GM19463 (cell line): ENCODE measurements around the gene SEMA3G.

Experiments
- ATAC-seq: cut with Tn5 transposase; IDR thresholded peaks from one replicate; pipeline ENCODE4 v1.9.1; 2021; ENCODE audit warnings: mild to moderate bottlenecking, moderate library complexity; ENCODE audit not compliant: unreplicated experiment

SEMA3G gene

DNA sequence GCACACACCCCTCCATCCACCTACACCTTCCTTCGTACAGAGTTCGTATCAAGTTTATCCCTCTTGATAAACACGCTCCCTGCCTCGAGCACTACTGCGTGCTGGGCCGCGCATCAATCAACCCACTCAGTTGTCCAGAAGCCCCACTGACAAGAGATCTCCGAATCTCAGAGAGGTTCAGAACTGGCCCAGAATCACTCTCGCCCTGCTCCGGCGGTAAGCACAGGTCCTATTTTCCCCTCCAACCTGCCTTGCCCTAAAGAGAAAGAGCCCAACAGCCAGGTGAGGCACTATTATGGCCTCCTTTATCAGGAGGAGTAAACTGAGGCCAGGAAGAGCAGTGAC lies 10.0 kb upstream of the SEMA3G start:
- ATAC-seq, result peak; percentile 16

DNA sequence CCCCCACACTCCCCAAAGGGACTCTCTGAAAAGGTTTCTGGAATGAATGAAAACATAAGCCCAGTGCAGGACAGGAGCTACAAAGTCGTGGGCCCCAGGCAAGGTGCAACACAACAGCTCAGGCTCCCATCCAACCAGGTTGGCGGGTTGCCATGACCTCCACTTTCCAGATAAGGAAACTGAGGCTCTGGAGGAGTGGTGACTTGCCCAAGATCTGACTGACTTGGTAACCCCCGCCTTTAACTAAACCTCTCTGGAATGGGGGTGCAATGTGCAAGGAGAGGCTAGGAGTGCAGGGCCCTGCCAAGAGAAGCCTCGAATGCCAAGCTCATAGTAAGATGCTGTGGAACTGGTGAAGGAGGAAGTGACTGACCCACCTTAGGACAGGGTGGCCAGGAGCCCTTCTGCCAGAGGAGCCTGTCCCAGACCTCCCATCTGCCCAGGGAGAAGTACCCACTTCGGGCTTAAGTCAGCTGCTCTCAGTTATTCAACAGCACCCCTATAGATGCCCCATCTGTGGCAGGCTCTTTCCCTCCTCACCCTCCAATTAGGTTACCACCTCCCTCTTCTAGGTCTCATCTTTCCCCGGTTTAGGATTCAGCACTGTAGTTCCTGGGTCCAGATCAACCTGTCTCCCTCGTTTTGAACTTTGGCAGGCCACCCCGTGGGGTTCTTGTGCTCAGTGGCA lies 9.5 kb upstream of the SEMA3G start:
- no peak for ATAC-seq

DNA sequence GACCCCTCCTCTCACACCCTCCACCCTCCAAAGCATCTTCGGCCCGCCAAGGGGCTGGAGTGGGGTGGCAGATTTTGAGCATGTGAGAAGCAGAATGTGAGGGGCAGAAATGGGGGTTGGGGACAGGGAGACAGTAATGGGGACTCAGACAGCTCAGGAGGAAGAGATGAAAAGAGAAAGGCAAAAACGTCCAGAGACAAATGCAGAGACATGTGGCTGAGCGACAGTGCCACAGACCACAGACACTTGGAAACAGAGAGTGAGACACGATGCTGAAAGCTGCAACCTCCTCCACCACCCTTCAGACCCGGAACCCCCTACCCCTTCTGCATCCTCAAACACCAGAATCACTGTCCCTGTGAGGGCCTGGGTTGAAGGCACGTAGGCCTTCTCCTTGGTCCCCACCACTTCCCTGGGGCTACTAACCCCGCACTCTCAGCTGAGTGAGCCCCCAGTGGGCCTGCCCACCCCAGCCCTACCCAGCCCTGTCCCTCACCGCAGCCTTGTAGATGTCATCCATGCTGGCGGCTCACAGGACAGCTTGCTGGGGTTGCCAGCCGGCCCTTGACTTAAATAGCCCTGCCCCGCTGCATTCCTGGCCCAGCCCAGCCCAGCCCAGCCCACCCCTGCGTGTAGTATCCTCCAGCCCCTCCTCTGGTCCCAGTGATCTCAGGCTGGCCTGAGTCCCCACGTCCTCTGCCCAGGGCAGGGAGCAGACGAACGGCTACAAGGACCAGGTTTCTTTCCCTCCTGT lies 8.8 kb upstream of the SEMA3G start, which contains the start of gene TNNC1:
TNNC1 (minus strand) TSS at position 546 of the 754 bp plus-strand sequence; CDS start at position 520, 26 bp downstream.
- ATAC-seq, result no peak

DNA sequence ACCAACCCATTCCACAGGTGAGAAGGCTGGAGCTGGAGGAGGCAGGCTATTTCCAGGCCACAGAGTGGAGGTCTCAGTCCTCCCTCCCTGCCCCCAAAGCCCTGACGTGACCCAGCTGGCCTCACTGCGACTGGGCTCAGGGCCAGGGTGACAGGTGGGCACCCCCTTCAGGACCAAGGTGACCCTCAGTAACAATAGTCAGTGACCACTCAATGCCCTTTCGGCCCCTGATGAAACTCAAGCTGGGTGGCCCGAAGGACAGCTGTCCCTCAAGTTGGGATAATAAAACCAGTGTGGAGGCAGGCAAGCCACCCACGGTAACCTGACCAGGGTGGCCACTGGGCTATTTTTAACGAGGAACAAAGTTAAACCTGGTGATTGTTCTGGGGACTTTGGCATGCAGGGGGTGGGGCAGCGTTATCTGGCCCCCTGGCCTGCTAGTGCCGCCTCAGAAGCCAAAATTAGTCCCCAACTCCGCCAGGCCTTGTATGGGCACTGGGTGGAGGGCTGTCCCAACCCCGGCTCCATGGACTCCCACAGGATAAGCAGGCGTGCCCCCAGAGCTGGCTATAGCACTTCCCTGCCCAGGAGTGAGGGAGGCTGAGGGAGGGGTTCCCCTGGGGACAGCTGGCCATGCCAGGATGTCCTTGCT lies 7.8 kb upstream of the SEMA3G start:
- no peak for ATAC-seq

DNA sequence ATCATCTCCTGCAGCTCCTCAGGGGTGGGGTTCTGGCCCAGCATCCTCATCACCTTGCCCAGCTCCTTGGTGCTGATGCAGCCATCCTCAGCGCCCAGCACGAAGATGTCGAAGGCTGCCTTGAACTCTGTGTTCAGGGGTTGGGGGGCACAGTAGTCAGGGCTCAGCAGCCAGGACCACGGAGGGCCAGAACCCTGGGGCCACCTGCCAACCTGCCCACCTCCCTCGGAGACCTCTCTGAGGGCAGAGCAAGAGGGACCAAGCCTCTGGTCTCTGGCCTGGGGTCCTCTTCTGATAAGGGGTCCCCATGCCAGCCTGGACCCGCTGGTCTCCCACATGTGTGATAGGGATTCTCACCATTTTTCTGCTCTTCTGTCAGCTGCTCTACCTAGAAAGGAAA lies 7.2 kb upstream of the SEMA3G start:
- ATAC-seq, result no peak

DNA sequence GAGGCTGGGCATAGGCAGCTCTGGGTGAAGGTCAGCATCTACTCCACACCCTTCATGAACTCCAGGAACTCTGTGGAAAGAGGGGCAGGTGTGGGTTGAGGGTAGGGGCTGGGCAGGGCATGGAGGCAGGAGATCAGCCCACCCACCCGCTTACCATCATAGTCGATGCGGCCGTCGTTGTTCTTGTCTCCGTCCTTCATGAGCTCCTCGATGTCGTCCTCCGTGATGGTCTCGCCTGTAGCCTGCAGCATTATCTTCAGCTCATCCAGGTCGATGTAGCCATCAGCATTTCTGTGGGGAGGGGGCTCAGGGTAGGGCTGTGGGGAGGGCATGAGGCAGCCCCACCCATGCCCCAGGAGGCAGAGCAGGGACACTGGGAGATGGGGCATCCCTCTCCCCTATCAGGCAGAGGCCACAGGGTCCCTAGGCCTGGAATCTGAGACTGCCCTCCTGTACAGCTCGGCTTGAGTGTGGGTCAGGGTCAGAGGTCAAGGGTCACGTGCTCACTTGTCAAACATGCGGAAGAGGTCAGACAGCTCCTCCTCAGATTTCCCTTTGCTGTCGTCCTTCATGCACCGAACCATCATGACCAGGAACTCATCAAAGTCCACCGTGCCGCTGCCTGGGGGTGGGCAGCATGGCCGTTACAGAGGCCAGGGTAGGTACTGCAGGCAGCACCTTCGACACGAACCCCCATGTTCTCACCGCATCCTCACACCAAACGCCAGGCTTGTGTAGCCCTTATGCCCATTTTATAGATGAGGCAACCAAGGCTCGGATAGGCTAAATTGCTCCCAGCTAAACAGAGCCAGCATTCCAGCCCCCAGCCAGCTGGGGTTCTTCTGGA lies 6.6 kb upstream of the SEMA3G start:
- ATAC-seq, result no peak

DNA sequence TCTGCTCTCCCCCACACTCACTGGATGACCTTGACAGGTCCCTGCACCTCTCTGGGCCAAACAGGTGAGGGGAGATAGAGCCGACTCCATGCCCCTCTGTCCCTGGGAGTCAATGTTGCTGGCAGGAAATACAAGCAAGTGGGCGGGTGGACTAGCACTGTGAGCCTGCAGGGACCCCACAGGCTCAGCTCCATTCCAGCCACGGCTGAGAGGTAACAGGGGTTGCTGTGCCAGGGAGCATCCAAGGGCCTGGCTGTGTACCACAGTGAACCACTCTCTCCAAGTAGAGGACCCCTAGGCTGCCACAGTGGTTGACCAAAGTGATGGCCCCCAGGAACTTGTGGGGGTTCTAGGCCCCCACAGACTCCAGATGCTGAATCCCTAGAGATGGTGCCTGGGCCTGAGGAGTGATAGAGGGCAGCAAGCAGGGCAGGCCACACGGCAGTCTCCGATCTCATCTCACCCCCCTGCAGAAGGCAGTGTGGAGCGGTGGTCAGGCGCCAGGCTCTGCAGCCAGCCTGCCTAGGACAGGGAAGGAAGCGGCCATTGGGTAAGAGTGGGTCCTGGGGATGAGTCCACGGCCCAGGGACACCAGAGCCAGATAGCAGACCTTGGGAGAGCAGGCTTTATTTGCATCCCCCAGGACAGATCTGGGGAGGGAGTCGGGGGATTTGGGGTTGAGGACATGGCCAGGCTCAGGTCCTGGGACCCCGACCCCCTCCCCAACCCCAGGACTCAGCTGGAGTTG lies 5.8 kb upstream of the SEMA3G start:
- ATAC-seq, result no peak

DNA sequence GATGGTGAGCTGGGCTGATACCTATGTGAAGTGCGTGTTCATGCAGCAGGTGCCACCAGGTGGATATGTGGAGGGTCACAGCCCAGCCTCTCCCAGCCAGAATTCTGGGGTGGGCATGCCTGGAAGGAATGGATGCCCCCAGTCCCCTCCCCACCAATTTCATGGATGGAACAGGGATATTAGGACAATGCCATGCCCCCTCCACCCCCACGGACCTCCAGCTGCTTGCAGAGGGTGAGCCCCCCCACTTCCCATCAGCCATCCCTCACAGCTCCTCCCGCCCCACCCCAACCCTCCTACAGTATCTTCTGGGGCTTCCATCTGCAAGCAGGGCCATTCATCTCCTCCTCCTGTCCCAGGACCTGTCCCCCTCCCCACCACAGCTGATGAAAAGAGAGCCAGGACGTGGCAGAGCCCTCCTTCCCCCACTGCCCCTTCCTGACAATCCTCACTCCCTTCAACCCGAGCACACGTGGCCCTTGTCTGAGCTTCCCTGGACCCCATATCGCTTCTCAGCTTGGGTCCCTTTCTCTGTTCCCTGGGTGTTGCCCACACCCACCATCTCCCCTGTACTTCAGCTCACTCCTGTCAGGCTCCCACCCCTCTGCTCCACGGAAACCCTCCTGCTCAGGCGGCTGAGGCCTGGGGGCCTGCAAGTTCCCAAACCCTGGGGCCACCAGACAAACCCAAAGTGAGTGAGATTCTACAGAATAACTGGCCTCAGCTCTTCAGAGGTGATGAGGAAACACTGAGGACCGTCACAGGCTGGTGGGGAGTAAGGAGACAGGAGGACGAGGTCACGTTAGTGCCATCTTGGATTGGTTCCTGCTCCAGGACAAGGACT lies 2.8 kb upstream of the SEMA3G start:
- ATAC-seq, result no peak

DNA sequence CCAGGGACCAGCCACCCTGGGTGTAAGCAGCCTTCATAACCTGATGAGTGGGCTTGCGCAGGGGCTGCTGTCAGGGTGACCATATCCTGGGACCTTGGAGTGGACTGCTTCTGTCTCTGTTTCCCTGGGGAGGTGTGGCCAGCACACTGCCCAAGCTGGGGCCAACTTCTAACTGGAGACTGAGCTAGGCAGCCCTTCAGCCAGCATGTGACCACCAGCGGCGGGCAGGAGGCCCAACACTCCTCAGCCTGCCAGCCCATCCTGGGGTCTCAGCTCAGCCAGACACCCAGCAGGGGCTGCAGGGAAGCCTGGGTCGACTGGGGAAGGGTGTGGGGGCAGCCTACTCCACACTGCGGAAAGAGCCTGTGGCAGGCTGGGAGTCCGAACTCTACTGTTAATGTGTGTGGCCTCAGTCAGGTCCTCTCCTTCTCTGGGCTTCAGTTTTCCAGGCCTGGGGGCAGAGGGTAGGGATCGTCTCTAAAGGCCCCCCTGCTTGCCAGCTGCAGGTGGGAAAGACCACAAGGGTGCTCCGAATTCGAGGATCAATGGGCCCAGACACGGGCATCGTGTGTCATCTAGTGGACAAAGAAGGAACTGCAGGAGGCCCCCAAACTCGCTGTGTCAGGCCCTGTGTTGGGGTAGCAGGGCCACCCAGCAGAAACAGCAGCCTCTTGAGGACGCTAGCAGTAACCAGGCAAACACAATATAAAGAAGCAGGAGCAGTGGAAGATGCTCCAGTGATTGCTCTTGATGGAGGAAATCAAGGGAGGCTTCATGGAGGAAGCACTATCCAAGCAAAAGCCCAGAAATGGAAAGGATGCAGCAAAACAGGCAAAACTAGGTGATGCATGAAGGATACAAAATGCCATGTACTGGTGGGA lies 2.0 kb upstream of the SEMA3G start:
- no peak for ATAC-seq

DNA sequence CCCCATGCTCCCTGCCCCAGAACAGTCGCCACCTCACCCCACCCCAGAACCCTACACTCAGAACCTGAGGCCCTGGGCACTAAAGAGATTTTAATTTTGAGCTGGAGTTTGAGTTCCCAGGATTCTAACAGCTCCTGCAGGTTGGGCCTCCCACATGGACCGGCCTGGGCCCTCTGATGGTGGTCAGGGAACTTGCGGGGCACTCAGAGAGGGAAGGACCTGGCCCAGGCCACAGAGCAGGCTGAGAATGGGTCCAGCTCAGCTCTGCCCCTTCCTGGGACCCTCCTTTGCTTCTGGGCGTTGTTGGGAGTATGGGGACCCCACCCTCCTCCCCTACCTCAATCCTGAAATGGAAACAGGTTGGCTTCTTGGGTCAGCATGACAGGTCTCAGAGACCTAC lies 1.1 kb upstream of the SEMA3G start:
- ATAC-seq, result no peak

DNA sequence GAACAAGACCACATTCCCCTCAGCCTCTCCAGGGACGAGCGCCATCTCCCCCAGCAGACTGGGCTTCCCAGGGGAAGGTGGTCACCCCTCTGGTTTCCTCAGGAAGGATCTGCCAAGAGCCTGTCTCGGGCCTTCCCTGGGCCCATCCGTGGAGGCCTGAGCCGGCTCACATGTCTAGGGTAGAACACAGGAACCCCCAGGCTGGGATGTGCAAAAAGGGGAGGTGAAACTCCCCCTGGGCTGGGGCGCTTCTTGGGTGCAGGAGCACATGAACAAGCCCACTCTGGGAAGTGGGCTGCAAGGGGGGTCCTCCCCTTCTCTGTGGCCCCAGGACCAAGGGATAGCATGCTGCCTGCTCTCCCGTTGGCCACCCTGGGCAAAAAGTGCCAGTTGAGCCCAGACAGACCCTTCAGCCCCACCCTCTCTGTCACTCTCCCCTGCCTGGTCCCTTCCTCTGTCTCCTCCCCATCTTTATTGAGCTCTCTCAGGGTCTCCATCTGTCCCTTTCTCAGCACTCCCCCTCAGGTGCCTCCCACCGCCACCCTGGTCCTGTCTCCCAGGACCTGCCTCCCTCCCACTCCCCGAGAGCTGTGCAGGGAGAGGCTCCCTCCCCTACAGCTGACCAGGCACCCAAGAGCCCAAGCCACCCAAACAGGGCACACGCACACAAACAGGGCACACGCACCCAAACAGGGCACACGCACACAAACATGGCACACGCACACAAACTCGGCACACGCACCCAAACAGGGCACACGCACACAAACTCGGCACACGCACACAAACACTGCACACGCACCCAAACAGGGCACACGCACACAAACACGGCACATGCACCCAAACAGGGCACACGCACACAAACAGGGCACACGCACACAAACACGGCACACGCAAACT lies 864 bp downstream of the SEMA3G start:
- ATAC-seq, result no peak

DNA sequence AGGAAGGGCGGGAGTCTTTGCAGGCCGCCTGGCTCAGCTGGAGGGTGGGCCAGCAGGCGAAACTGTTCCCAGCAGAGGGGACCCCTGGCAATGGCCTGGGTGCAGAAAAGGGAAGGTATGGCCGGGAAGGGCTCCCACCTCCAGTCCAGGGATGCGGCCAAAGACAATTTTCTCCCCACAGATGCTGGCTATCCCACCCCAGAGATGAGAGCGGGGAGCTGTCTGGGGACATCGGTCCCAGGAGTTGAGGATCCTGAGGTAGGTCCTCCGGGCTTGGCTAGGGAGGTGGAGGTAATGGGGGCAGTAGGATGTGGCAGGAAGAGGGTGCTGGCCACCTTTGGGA lies 1.7 kb downstream of the SEMA3G start:
- no peak for ATAC-seq

DNA sequence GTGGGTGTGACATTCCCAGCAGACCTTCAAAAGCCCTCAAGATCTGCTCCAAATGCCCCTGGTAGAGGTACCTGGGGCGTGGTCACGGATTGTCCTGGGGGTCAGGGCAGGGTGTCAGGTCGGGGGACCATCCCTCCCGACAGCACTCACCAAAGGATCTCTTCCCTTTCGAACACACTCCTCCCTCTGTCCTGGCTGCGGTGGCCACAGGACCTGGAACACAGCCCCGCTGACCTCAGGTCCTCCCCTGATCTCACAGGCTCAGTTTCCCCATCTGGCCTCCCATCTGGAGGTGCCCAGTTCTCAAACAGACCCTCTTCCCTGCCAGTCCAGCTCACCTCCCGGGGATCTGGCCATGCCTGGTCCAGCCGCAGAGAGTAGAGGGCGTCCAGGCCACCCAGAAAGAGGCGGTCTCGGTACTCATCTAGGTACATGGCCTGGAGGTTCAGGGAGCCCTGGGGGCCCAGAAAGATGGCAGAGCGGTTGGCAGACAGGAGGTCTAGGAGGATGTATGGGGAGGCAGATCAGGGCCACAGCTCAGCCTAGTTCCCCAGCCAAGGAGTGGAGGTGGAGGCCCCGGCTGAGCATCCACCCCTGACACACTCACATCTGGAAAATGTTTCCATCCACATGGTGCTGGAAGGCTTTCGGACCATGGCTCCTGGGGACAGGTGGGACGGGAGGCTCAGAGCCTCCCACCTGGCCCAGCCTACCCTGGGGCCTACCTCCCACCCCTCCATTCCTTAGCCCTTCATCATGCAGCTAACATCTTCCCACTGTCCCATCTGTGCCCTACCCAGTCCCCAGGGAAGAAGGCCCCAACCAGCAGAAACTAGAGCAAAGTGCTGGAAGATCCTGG lies 2.3 kb downstream of the SEMA3G start:
- ATAC-seq, result no peak

DNA sequence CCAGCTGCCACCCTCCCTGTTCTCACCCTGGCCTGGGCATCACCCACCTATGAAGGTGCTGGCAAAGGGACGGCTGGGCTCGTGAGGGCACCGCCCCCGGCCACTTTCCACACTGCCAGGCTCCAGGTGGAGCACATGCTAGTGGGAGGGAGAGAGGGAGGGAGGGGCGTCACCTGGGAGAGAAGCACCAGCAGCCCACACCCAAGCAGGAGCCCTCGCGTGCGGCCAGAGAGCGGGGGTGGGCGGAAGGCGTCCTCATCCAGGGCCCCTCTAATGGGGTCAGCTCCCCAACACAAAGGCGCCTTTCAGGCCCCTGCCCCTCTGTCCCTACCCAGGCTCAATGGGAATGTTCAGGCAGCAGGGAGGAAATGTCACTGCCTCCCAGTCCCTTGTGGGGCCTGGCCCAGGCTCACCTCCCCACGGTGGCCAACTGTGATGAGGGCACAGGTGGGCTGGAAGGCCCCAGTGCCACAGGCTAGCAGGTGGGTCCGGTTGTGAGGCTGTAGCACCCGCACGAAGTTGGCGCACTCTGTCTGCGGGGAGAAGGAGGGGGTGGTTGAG lies 3.1 kb downstream of the SEMA3G start:
- ATAC-seq, result no peak

DNA sequence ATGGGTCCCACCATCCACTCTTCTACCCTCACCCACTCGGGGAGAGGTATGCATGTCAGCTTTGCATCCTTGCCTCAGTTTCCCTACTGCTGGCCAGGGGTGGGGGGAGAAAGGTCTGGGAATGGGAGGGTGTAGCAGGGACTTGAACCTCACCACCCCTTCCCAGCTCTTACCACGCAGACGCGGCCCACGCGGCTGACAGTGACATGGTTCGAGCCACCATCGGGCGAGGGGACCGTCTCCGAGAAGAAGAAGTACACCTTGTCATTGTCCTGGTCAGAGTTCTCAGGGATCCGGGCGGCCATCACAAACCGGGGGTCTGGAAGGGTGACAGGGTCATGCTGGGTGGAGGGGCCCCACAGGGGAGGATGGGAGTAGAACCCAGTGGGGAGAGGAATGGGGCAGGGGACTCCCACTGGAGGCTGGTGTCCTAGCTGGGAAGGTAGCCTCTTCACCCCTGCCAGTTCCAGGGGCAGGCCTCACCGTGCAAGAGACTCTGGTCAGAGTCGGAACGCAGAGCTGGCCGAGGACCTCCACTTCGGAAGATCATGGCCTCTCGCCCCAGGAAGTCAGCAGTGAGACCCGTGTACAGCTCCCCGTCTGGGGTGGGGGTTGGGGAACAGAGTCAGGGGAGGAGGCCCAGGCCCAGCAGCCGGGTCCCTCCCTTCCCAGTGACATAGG lies 3.7 kb downstream of the SEMA3G start:
- ATAC-seq, result no peak

DNA sequence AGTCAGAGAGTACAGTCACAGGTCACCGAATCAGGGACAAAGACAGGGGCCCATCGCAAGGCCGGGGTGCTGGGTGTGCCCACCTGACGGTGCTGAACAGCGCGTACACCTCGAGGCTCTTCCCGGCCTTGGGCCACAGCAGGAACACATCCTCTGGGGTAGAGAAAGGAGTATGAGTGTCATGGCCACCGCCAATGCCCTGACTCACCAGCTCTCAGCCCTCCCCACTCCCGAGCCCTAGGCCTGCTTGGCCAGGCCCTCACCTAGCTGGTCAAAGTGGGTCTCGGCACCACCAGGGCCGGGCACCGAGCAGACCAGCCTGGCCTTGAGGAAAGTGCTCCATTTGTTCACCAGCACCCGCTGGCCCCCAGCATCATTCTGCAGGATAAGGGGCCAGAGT lies 4.2 kb downstream of the SEMA3G start:
- no peak for ATAC-seq
